T-helper 1 cell treated with Interleukin-12 subunit alpha and Interleukin-12 subunit beta and Interleukin-4 antibody, amounts not matched to agents 30 ng/mL and 1 ng/mL, for 36 hours (primary cell): Measurements from ENCODE around the gene FGGY. TPM values are rescaled to one million over a fixed set of nuclear protein-coding genes. Genes with fewer than 3 reads are reported as not detected.
"Not testable (repeated sequence)": the region's sequence is repeated elsewhere in the genome, so short reads cannot be mapped to it uniquely, and the experiment has no call there.

Source experiments
- intact Hi-C: fragments of 100-400 bp; cut with micrococcal nuclease; formaldehyde crosslinking; loops from one replicate; pipeline ENCODE4 v1.15.1; 2024
- total RNA-seq: library from RNA; stranded (reverse); gene quantifications from 2 replicates; pipeline ENCODE4 v1.2.3, GENCODE V29; 2022

FGGY gene, protein sequence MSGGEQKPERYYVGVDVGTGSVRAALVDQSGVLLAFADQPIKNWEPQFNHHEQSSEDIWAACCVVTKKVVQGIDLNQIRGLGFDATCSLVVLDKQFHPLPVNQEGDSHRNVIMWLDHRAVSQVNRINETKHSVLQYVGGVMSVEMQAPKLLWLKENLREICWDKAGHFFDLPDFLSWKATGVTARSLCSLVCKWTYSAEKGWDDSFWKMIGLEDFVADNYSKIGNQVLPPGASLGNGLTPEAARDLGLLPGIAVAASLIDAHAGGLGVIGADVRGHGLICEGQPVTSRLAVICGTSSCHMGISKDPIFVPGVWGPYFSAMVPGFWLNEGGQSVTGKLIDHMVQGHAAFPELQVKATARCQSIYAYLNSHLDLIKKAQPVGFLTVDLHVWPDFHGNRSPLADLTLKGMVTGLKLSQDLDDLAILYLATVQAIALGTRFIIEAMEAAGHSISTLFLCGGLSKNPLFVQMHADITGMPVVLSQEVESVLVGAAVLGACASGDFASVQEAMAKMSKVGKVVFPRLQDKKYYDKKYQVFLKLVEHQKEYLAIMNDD
- 10.4 and 12.2 TPM in 2 replicates for total RNA-seq

DNA sequence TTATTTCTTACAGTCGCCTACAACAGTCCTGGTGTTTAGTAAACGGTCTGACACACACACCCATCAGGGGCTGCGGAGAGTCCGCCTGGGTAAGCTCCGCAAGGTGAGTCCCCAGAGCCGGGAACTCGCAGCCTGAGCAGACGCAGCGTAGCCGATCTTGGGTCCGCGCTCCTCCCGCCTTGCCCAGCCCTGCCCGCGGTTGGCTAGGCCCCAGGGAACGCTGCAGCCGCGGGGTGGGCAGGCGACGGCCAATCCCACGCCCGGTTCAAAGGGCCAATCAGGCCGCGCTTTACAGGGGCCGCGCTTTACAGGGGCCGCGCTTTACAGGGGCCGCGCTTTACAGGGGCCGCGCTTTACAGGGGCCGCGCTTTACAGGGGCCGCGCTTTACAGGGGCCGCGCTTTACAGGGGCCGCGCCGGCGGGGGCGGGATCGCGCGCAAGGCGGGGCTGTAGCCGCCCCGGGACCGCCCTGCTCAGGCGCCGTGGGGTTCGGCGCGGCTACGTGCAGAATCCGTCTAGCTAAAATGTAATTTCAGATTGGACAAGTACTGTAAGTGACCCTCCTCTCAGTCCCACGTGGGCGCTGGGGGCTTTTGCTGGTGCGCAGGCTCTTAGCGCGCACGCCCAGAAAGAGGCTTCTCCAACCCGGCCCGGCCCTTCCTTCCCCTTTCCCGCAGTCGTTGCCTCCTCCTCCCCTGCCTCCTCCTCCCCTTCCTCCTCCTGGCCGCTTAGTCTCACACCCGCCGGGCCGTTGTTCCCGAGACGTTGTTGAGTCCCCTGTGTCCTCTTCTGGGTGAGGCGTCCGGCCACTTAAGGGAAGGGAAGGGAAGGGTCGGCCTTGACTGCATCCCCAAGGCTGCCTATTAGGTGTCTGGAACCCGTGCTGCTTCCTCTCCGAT is at the start of gene FGGY:
TSS of gene FGGY (plus strand) at position 737 of the 899 bp plus-strand sequence. CDS start 24,456 bp downstream, outside the sequence.
- intact Hi-C loops, result loop anchor here (1.0 to 10.0 kb wide), 18 partner anchors 24 to 750 kb away; partner anchors contain the start of genes HOOK1, JUN, MYSM1 and OMA1

DNA sequence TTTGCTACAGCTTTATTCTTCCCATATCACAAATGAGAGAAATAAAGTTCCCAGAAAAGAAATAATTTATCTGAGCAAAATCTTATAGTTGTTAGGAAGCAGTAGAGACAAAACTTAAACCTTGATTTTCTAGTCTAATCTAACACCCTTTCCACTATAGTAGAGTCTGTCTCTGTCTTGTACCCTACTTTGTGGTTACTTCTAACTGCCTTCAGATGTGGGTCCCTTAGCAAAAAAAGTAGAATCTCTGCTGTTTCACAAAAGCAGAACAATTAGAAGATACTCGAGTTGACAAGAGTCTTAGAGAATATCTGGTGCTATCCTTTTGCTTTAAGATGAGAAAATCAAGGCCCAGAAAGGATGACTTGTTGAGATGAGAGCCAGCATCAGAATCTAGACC is 48.1 kb upstream of the FGGY start:
- intact Hi-C loops, result no loop called here

DNA sequence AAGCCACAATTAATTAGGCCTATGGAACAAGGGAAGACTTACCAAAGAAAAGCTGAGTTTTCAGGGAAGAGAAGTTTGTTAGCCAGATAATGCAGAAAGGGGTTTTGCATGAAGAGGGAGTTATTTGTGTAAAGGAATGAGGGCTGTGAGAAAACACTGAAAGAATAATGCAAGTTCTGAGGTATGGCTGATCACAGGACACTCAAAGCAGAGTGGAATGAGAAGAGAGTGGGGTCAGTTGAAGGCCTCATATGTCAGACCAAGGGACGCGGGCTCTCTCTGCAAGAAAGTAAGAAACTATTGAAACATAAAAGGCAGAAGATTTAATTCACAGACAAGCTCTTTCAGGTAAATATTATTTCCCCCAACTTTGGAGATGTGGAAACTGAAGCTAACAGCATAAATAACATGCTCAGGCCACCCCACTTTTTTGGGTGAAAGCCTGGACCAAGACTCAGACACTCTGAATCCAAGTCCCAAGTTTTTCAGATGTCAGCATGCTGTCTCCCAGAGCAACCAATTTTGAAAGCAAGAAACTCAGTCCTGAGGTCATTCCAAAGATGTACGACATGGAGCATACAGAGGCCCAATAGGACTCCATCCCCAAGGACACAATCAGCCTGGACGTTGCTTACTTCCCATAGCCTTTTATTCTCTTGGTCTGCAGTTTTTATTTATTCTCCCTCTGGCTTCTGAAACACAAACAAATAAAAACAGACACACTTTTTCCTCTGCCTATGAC is 47.3 kb upstream of the FGGY start:
- intact Hi-C loops, result no loop called here

DNA sequence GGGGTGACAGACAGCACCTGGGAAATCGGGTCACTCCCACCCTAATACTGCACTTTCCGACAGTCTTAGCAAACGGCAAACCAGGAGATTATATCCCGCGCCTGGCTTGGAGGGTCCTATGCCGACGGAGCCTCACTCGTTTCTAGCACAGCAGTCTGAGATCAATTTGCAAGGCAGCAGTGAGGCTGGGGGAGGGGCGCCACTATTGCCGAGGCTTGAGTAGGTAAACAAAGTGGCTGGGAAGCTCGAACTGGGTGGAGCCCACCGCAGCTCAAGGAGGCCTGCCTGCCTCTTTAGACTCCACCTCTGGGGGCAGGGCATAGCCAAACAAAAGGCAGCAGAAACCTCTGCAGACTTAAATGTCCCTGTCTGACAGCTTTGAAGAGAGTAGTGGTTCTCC is 45.8 kb upstream of the FGGY start:
- intact Hi-C loops, result not testable (repeated sequence)

DNA sequence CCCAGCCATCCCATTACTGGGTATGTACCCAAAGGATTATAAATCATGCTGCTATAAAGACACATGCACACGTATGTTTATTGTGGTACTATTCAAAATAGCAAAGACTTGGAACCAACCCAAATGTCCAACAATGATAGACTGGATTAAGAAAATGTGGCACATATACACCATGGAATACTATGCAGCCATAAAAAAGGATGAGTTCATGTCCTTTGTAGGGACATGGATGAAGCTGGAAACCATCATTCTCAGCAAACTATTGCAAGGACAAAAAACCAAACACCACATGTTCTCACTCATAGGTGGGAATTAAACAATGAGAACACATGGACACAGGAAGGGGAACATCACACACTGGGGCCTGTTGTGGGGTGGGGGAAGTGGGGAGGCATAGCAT is 40.5 kb upstream of the FGGY start:
- intact Hi-C loops, result not testable (repeated sequence)

DNA sequence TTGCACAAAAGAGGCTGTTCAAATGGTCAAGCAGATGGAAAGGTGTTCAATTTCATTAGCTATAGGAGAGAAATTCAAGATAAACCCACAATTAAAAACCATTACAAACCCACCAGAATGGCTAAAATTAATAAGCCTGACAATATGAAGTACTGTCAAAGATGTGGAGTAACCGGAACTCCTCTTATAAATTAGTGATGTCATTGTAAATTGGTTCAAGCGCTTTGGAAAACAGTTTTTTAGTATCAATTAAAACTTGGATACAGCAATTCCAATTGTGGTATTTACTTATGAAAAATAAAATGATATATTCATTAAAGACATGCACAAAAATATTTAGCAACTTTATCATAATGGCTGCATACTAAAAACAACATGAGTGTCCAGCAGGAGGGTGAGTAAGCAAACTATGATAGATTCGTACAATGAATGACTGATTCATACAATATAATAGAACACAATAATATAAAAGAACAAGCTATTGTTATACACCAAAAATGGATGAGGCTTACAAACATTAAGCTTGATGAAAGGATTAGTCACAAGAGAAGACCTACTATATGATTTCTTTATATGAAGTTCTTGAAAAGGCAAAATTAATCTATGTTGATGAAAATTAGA is 38.4 kb upstream of the FGGY start:
- intact Hi-C loops, result no loop called here

DNA sequence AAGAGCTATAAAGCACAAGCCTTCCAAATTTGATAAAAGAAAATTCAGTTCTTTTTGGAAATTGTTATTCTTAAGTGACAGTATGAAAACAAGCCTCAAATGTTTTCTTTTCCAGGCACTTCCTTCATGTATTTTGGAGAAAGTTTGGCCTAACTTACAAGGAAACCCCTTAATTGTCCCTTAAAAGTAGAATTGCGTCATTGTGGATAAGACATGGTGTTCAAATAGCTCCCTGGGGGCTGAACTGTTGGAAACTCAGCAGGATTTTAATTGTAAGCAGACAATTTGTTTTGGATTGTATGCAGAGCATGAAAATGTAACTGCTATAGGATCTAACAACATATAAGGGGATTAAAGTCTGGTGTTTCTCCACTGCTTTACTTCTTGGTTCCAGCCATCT is 35.4 kb upstream of the FGGY start:
- intact Hi-C loops, result no loop called here

DNA sequence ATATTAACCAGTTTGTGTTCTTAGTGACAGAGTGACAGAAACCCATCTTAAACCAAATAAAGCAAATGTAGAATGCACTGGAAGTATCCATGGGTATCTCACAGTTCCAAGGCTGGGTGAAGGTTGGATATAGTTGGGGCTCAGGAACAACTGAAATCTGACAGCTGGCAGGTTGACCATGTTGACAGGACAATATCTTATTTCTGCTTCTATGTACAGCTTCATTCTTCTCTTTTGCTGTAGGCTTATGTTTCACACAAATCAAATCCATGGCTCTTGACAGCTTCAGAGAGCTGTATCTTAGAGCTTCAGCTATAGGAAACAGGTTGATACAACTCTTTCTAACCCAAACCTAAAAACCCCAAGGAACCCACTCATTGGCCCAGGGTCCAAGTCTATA is 34.3 kb upstream of the FGGY start:
- intact Hi-C loops, result no loop called here

DNA sequence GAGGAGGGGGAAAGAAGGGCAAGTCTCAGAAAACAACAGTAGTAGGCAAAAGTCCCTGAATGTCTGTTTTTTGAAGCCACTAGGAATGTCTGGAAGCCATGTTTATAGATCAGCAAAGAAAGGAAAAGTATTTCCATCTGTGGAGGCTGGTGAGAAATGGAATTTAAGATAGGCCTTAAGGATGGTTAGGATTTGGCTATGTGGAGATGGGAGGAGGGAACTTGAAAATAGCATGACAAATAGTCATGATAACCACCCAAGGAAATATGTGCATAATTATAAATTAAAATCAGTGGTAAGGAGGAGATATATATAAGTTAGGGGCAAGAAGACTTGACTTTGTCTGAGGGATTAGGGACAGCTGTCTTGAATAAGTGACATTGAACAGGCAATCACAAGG is 33.8 kb upstream of the FGGY start:
- intact Hi-C loops, result no loop called here

DNA sequence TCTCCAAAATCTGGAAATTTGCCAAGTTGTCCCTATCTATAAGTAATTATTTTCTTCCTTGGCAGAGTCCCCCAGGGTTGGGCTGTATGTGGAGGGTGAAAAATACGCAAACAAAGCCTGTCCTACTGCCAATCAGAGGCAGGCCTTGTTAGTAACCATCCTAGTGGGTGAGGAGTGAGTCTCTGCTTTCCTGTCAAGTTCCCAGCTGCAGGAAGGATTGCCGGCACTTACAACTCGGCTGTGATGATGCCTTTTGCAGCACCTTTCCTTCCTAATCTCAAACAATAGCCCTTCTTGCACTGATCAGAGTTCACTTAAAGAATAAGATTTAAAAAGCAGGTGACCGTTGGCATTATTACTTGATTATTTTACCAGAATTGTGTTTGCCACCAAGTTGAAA is 31.3 kb upstream of the FGGY start:
- intact Hi-C loops, result no loop called here

DNA sequence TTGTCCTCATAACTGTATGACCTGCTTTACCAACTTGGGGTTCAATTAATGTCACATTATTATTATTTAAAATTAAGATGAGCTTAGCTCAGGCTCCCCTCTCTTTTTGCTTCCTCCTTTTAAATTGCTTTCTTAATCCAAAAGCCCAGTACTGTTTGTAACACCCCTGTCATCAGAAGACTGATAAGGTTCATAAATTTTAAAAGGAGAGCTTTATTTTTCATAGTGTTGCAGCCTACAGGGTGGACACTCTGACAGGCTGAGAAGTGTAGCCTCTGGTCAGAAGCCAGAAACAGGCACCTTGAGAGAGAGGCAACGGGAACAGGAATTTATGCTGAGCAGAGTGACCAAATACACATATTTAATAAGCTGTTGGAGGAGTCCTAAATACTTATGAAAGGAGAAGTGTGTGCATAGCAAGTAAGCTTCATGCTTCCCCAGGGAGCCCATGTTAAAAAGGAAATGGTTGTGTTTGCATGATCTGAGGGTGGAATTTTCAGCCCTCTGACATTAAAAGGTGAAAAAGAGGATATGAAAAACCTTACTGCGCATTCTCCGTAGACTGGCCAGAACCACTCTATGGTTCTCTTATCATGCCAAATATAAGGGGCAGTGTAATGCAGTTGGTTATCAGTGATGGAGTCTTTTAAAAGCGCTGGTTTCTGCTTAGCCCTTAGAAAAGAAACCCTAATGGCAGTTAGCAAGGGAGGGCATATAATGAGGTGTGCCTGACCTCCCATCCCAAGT is 30.5 kb upstream of the FGGY start:
- intact Hi-C loops, result no loop called here

DNA sequence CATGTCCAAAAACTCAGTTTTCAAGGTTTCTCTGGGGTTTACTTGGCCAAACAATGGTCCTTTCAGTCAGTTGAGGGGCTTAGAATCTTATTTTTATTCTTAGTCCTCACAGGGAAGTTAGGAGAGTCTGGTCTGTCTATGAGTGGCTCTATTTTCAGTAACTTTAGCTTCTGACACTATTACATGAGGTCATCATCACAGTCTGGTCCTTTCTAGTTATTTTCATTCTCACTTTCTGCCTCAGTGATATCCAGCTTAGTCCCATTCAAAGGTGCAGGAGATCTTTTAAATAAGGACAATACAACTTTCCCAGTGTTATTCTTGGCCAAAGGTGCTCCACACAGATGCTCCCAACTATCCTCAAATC is 30.0 kb upstream of the FGGY start:
- intact Hi-C loops, result no loop called here

DNA sequence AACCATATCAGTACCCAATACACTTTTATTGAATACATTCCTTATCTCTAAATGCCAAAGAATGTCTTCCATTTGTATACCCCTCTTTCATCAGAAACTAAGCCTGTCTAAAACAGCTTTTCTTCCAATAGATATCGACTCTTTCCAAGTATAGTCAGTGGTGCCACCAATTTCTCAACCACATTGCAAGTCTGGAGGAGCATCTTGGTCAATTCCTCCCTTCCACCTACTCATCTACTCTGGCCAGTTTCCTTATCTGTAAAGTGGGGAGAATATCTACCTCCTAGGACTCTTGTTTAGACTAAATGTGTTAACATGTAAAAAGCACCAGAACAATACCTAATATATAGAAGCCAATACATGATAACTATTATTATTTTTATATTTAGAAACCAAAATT is 28.5 kb upstream of the FGGY start:
- intact Hi-C loops, result no loop called here

DNA sequence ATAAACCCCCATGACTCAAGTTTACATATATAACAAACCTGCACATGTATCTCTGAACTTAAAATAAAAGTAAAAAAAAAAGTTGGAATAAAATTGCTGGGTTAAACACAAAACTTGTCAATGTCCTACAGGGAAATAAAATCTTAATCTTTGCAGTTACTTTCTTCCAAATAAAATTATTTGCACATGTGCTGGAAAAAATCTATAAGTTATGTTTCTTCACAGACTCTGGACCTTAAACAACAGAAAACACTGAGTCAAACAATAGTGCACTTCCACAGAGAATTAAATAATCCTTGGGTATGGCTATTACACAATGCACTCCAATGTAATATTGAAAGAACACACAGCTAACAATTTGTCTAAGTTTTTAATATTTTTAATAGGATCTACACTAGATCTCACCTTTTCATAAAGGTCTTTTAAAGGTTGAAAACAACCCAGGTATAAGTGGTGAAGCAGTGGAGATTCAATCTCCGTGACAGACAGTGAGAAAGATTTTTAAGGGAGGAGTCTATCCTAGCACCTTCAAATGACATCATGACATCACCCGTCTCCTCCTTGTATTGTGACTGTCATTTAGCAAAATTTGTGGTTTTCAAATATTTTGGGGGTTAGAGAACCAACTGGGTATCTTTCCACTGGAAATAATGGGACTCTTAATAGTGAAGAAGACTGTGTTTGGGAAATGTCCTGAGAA is 25.2 kb upstream of the FGGY start:
- intact Hi-C loops, result loop anchor here (2.0 to 5.0 kb wide), 2 partner anchors 25 to 529 kb away; partner anchors contain the start of gene FGGY

DNA sequence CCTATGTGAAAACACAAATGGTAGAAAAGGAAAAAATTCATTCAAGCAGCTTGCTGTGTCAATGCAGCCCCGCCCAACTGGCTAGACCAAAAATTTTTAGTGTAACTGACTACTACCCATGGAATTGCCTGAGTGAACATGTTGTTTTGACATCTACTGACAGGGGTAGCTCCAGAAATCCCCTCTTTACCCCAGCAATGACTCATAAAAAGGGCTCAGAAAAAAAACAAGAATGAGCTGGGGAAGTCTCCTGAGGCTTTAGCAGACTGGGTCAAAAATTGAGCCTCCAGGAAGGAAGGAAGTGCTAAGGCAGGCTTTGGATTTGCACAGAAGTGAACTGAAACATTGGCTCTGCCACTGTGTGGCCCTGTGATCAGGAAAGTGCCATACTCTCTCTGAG is 24.4 kb upstream of the FGGY start:
- intact Hi-C loops, result loop anchor here (2.0 to 5.0 kb wide), 2 partner anchors 24 to 530 kb away; partner anchors contain the start of gene FGGY

DNA sequence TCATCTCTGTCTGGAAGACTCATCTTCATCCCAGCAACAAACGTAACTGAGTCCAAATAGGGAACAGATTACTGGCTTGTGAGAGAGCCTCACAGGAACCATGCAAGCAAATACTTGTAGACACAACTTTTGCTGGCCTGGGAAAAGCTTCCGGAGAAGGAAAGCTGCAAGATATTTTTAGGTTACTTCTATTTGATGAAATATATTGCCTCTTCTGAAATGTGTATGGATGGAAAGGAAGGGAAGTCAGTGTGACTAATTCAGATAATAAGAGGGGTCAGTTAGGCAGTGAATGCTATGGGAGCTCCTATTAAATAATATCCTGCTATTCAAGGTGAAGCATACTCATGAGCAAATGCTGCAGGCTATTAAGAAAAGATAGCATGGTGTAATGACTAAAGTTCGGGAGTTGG is 20.4 kb upstream of the FGGY start:
- intact Hi-C loops, result no loop called here

DNA sequence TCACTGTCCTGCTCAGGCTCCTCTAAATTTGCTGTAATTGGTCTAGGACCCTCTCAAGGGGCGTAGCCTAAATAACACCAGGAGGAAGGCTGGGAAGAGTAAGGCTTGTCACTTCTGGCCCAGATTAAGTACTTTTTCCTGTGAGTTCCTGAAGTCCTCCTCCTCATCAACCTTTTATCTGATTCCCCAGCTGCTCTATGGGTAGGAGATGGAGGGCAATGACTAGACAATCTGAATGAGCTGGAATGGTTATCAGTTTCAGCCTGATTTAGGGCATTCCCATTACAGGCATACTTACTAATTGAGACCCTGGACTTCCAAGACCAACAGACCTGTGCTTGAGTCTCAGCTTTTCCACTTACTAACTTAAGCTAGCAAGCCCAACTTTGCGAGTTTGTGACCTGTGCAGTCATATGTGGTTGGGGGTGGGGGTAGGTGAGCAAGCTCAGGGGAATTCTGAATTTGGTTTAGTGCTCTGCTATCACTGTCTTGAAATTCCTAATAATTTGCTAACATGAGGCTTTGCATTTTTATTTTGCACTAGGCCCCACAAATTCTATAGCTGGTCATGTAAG is 18.0 kb upstream of the FGGY start:
- intact Hi-C loops, result no loop called here

DNA sequence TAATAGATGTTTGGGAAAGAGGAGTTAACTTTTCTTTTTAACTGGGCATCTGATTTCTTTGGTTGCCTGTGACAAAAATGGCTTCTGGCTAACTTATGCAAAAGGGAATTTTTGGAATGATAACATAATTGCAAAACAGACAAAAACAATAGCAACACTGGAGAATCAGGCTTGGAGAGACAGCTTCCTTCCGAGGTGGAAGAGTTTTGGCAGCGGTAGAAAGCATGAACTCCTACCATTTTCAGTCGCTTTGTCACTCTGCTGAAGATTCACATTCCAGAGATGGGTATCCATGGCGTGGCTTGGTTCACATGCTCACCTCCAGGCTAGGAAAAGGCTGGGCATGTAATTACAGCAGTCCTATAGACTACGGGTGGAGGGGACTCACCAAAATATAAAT is 17.2 kb upstream of the FGGY start:
- intact Hi-C loops, result loop anchor here (5.0 kb wide), 1 partner anchor 237 kb away; no protein-coding TSS in a partner anchor

DNA sequence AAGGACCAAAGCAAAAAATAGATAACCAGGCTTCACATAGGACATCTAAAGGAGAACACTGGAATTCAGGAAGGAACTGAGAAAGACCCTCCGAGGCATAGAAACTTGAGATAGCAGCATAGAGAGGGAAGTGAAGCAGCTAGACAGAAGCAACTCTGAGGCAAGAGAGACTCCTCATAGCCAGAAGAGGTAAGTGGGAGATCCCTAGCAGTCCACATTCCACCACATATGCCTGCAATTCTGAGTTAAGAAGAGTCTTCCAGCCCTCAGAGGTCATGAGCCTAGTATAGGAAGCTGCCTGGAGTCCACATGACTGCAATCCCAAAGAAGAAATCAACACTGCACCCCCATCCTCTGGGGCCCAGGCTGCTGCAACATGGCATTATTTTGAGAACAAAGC is 13.9 kb upstream of the FGGY start:
- intact Hi-C loops, result loop anchor here (5.0 kb wide), 1 partner anchor 241 kb away; no protein-coding TSS in a partner anchor
